CD4-positive, alpha-beta memory T cell (primary cell): ENCODE results near the gene RNF212. TPM values are rescaled to one million over a fixed set of nuclear protein-coding genes. Genes with fewer than 3 reads are reported as not detected.

ENCODE experiments used
- CTCF ChIA-PET: fragments of 350-600 bp; sonication (Branson Sonifier 250); formaldehyde crosslinking; loops from one replicate; lab custom pipeline; 2021; ENCODE audit warnings: inconsistent platforms; ENCODE audit not compliant: partially characterized antibody; lab: Charles Lee
- POLR2A ChIA-PET: fragments of 350-600 bp; sonication (Branson Sonifier 250); formaldehyde crosslinking; loops from one replicate; lab custom pipeline; 2021; ENCODE audit not compliant: partially characterized antibody; lab: Charles Lee
- DNase-seq, 5 donors: peaks; one replicate each; pipeline versions ENCODE4 v3.0.0 to v3.0.0-alpha.2; 2020 to 2022; ENCODE audit warnings: mixed read lengths in 1 of 5
- H3K27ac ChIP-seq: one replicate; pipeline ENCODE4 v1.7.0; 2013; ENCODE audit warnings: low read depth, low read length
- H3K27me3 ChIP-seq: 2 replicates; pipeline ENCODE4 v1.7.0; 2013; ENCODE audit warnings: mild to moderate bottlenecking, low read length, moderate library complexity; ENCODE audit not compliant: insufficient read depth
- H3K36me3 ChIP-seq: 2 replicates; pipeline ENCODE4 v1.7.0; 2013; ENCODE audit warnings: mild to moderate bottlenecking, low read length, moderate library complexity; ENCODE audit not compliant: insufficient read depth
- H3K4me1 ChIP-seq: 2 replicates; pipeline ENCODE4 v1.7.0; 2013; ENCODE audit warnings: mild to moderate bottlenecking, low read length, moderate library complexity; ENCODE audit not compliant: insufficient read depth
- H3K4me3 ChIP-seq, 2 donors: one replicate each; pipeline ENCODE4 v1.7.0; 2013; ENCODE audit warnings: low read length in 2 of 2, mild to moderate bottlenecking in 1 of 2
- H3K9me3 ChIP-seq, 2 donors: one replicate each; pipeline ENCODE4 v1.7.0; 2013; ENCODE audit warnings: low read length in 2 of 2, control low read depth in 1 of 2; ENCODE audit not compliant: control insufficient read depth in 1 of 2
- H3K27ac Mint-ChIP-seq, 7 donors: one replicate each; pipeline ENCODE4 v1.8.0; 2020 to 2021; ENCODE audit warnings: mixed read lengths in 7 of 7, mild to moderate bottlenecking in 6 of 7, inconsistent platforms in 3 of 7, moderate library complexity in 3 of 7
- H3K27me3 Mint-ChIP-seq, 2 donors: one replicate each; pipeline ENCODE4 v1.8.0; 2020 to 2021; ENCODE audit warnings: mixed read lengths in 2 of 2
- H3K36me3 Mint-ChIP-seq, 2 donors: one replicate each; pipeline ENCODE4 v1.8.0; 2020 to 2021; ENCODE audit warnings: mixed read lengths in 2 of 2, inconsistent platforms in 1 of 2, mild to moderate bottlenecking in 1 of 2
- H3K4me1 Mint-ChIP-seq, 4 donors: one replicate each; pipeline ENCODE4 v1.8.0; 2020 to 2021; ENCODE audit warnings: mixed read lengths in 4 of 4, mild to moderate bottlenecking in 1 of 4
- H3K4me3 Mint-ChIP-seq, 8 donors: one replicate each; pipeline ENCODE4 v1.8.0; 2020 to 2021; ENCODE audit warnings: mixed read lengths in 8 of 8, mild to moderate bottlenecking in 7 of 8, moderate library complexity in 6 of 8, inconsistent platforms in 3 of 8
- H3K9me3 Mint-ChIP-seq, 8 donors: one replicate each; pipeline ENCODE4 v1.8.0; 2020 to 2021; ENCODE audit warnings: mixed read lengths in 8 of 8, mild to moderate bottlenecking in 5 of 8, inconsistent platforms in 3 of 8, moderate library complexity in 1 of 8
- intact Hi-C: fragments of 100-400 bp; cut with micrococcal nuclease; formaldehyde crosslinking; loops from one replicate; pipeline ENCODE4 v1.15.1; 2023
- polyA plus RNA-seq, 2 donors: library from polyadenylated mRNA; unstranded; fragments of 300-500 nt; fragmentation: Illumina TruSeq; gene quantifications; one replicate each; pipeline ENCODE4 v1.2.3, GENCODE V29; 2021
- total RNA-seq, 2 experiments: library from RNA; stranded (reverse); gene quantifications; one replicate each; pipeline ENCODE4 v1.2.3, GENCODE V29; 2021

RNF212 gene
- total and polyA plus RNA-seq, 4 experiments from 2014 or later = 2.3 to 4.2 (median 3.1) TPM

DNA sequence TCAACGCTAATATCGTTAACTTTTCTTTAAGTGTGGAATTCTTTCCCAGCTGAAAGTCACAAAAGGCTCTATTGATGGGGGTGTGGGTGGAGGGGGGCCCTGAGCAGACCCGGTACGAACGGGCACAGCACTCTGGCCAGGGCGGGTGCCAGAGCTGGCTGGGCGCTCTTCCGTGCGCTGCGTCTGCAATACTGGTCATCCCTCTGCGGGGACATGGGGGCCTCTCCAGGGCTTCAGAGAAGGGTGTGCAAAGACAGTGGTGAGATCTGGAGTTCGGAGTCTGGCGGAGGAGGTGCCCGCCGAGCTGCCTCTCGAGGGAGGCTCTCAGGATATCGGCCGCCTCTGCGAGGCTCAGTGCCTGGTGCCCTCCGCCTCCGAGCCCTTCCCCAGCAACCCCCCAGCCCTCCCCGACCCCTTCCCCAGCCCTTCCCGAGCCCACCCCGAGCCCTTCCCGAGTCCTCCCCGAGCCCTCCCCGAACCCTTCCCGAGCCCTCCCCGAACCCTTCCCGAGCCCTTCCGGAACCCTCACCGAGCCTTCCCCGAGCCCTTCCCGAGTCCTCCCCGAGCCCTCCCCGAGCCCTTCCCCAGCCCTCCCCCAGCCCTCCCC lies 67.7 kb downstream of the RNF212 start:
- Mint-ChIP-seq H3K27ac (no peak overlapping the region), H3K36me3 (peaks cover 1 to 3% of the 10 kb centered on the region in 2 donors), H3K27me3 (peaks cover 19 to 21% of the 10 kb centered on the region in 2 donors), H3K4me1 (peaks cover 0 to 5% (median 2%) of the 10 kb centered on the region in 4 donors), H3K4me3 (no peak overlapping the region), H3K9me3 (no peaks in the 10 kb centered on the region)
- Histone ChIP-seq H3K27ac (no peak overlapping the region), H3K27me3 (no peaks in the 10 kb centered on the region), H3K4me1 (no peaks in the 10 kb centered on the region), H3K4me3 (no peak overlapping the region), H3K9me3 (no peaks in the 10 kb centered on the region), H3K36me3 (no peaks in the 10 kb centered on the region)
- ChIA-PET CTCF (no interaction called here), POLR2A (no interaction called here)
- peak in 1 of 5 donors; percentile 21 for DNase-seq
- intact Hi-C loops = no loop called here

DNA sequence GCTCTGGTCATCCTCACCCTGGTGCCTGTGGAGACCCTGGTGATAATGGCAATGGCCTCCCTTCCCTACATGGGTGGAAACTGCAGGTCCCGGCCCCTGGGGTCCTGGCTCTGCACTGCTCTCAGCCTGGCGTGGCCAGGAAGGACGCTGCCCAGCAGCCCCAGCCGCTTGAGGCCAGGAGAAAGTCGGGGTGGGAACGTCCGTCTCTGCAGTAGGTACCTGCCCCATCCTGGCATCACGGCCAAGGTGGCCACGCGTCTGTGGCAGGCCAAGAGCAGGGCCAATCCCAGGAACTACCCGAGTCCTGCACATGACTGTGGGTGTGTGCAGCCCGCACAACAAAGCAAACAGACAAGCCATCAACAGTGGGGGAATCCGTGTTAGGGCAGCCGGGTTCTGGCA lies 68.2 kb downstream of the RNF212 start:
- peaks cover 19 to 21% of the 10 kb centered on the region in 2 donors for H3K27me3 Mint-ChIP-seq
- ChIA-PET POLR2A (no interaction called here), CTCF (no interaction called here)
- Histone ChIP-seq H3K9me3 (no peaks in the 10 kb centered on the region), H3K27ac (no peak overlapping the region), H3K36me3 (no peaks in the 10 kb centered on the region), H3K4me3 (no peak overlapping the region), H3K27me3 (no peaks in the 10 kb centered on the region), H3K4me1 (no peaks in the 10 kb centered on the region)
- intact Hi-C loops = no loop called here
- peaks cover 1 to 3% of the 10 kb centered on the region in 2 donors for H3K36me3 Mint-ChIP-seq
- peak in 1 of 5 donors; percentile 32 for DNase-seq
- peaks cover 0 to 5% (median 2%) of the 10 kb centered on the region in 4 donors for H3K4me1 Mint-ChIP-seq
- H3K27ac Mint-ChIP-seq = no peak overlapping the region
- H3K9me3 Mint-ChIP-seq = no peaks in the 10 kb centered on the region
- no peak overlapping the region for H3K4me3 Mint-ChIP-seq

DNA sequence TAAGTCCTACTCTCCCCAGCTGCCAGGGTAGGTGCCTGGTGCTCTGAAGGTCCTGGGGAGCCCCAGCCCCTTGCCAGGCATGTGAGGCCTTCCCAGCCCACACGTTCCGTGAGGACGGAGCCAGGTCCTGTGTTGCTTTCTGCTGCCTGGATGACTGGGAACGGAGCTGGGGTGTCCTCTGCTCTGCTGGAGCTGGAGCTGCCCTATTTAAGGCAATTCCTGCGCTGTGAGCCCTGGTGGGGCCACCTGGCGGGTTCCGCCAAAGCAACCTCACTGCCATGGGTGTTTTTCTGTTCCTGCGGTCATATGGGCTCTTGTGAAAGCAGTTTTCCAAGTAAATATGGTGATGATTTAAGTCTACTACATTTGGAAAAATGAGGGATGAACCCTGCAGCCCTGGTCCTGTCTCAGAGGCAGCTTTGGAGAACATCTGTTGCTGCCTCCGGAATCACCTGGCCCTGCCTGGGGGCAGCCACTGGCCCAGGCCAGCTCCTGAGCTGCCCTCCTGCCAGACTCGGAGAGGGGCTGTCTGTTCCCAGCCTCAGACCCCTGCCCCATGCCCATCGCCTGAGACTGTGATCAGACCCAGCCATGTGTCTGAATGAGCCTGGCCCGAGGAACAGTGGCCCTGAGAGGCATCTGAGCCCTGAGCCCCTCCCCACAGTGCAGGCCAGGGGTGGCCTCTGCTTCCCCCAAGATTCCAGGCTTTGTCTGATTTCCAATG lies 68.7 kb downstream of the RNF212 start:
- H3K27ac ChIP-seq = no peak overlapping the region
- peaks cover 1 to 3% of the 10 kb centered on the region in 2 donors for H3K36me3 Mint-ChIP-seq
- H3K4me3 ChIP-seq = no peak overlapping the region
- H3K27me3 ChIP-seq = no peaks in the 10 kb centered on the region
- DNase-seq = peak in 1 of 5 donors; percentile 22
- no peak overlapping the region for H3K4me3 Mint-ChIP-seq
- H3K27ac Mint-ChIP-seq = no peak overlapping the region
- no peaks in the 10 kb centered on the region for H3K9me3 Mint-ChIP-seq
- H3K4me1 ChIP-seq = no peaks in the 10 kb centered on the region
- POLR2A ChIA-PET = no interaction called here
- no peaks in the 10 kb centered on the region for H3K36me3 ChIP-seq
- peaks cover 0 to 5% (median 3%) of the 10 kb centered on the region in 4 donors for H3K4me1 Mint-ChIP-seq
- H3K27me3 Mint-ChIP-seq = peaks cover 19 to 21% of the 10 kb centered on the region in 2 donors
- CTCF ChIA-PET = no interaction called here
- no peaks in the 10 kb centered on the region for H3K9me3 ChIP-seq
- intact Hi-C loops = no loop called here

DNA sequence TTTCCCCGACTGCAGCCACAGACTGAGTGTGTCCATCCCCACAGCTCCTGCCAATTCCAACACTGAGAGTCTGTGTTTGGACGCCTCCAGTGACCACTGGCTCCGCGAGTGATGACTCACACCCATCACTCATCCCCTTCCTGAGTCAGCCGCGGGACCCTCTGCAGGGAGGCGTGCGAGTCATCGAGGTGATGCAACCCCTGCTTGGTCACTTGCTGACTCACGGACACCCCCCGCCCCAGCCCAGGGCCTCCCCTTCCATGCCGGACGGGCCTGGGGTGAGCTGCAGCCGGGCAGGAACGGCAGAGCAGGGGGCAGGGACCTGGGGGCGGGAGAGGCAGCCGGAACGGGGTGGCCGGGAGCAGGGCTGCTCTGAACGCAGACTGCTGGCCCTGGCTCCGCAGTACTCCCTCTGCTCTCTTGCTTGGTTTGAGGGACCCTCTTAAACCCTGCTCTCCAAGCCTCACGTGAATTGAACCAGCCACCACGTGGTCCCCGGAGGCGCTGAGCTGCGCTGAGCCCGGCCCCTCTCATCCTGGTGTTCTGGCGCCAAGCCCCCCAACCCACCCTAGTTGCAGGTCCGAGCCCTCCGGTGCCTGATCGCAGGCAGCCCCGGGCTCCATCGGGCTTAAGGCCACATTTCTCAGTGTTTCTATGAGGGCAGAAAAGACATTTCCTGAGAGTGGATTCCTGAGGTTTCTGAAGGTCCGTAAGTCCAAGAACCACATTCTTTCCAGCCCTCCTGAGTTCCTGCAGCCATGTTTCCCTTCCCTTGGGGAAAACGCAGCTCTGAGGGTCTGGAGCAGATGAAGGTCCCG lies 69.5 kb downstream of the RNF212 start:
- intact Hi-C loops = no loop called here
- no peaks in the 10 kb centered on the region for H3K9me3 ChIP-seq
- no peaks in the 10 kb centered on the region for H3K4me1 ChIP-seq
- Mint-ChIP-seq H3K27ac (no peak overlapping the region), H3K27me3 (peaks cover 17 to 21% of the 10 kb centered on the region in 2 donors), H3K4me1 (peaks cover 0 to 5% (median 3%) of the 10 kb centered on the region in 4 donors), H3K36me3 (peaks cover 1 to 3% of the 10 kb centered on the region in 2 donors), H3K4me3 (no peak overlapping the region), H3K9me3 (no peaks in the 10 kb centered on the region)
- ChIA-PET CTCF (no interaction called here), POLR2A (no interaction called here)
- H3K27me3 ChIP-seq = no peaks in the 10 kb centered on the region
- DNase-seq = peak in 1 of 5 donors; percentile 5
- no peak overlapping the region for H3K27ac ChIP-seq
- no peaks in the 10 kb centered on the region for H3K36me3 ChIP-seq
- no peak overlapping the region for H3K4me3 ChIP-seq

DNA sequence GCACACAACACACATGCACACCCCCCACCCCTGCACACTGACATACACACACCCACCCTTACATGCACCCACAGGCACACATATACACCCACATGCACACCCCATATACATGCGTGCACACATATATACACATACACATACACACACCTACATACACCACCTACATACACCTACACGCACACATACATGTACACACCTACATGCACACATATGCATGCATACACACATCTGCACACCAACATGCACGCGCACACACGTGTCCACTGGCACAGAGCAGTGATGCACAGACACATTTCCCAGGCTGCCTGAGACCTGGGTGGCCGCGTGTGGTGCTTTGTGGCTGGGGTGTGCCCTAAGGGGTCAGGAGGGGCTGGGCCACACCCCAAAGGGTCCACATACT lies 70.2 kb downstream of the RNF212 start:
- H3K9me3 ChIP-seq = no peaks in the 10 kb centered on the region
- H3K27me3 ChIP-seq = no peaks in the 10 kb centered on the region
- POLR2A ChIA-PET = no interaction called here
- H3K4me1 ChIP-seq = no peaks in the 10 kb centered on the region
- Mint-ChIP-seq H3K4me3 (no peak overlapping the region), H3K27ac (no peak overlapping the region), H3K4me1 (peaks cover 0 to 5% (median 3%) of the 10 kb centered on the region in 4 donors), H3K27me3 (peaks cover 14 to 16% of the 10 kb centered on the region in 2 donors), H3K9me3 (no peaks in the 10 kb centered on the region), H3K36me3 (peaks cover 1 to 3% of the 10 kb centered on the region in 2 donors)
- no peak overlapping the region for H3K4me3 ChIP-seq
- peak in 1 of 5 donors; percentile 9 for DNase-seq
- no peak overlapping the region for H3K27ac ChIP-seq
- H3K36me3 ChIP-seq = no peaks in the 10 kb centered on the region
- CTCF ChIA-PET = no interaction called here
- intact Hi-C loops = no loop called here

DNA sequence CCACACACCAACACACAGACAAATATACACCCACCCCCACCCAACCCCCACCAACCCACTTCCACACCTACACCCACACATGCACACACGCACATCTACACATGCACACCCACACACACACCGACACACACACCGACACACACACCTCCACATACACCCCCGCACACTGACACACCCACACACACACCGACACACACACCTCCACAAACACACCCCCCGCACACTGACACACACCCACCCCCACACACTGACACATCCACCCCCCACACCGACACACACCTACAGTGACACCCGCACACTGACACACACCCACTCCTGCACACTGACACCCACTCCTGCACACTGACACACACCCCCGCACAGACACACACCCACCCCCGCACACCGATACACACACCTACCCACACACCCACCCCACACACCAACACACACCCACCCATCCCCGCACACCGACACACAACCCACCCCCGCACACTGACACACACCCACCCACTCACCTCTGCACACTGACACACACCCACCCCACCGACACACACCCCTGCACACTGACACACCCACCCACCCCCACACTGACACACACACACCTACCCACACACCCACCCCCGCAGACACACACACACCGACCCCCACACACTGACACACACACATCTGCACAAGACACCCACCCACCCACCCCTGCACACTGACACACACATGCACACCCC lies 70.9 kb downstream of the RNF212 start:
- peaks cover 0 to 5% (median 3%) of the 10 kb centered on the region in 4 donors for H3K4me1 Mint-ChIP-seq
- no peaks in the 10 kb centered on the region for H3K4me1 ChIP-seq
- no peaks in the 10 kb centered on the region for H3K9me3 ChIP-seq
- H3K27me3 ChIP-seq = no peaks in the 10 kb centered on the region
- no peak overlapping the region for H3K4me3 ChIP-seq
- peaks cover 1 to 3% of the 10 kb centered on the region in 2 donors for H3K36me3 Mint-ChIP-seq
- intact Hi-C loops = no loop called here
- ChIA-PET POLR2A (no interaction called here), CTCF (no interaction called here)
- no peak overlapping the region for H3K27ac Mint-ChIP-seq
- no peak overlapping the region for H3K4me3 Mint-ChIP-seq
- H3K36me3 ChIP-seq = no peaks in the 10 kb centered on the region
- H3K27ac ChIP-seq = no peak overlapping the region
- H3K27me3 Mint-ChIP-seq = peaks cover 10 to 12% of the 10 kb centered on the region in 2 donors
- peak in 1 of 5 donors; percentile 24 for DNase-seq
- no peaks in the 10 kb centered on the region for H3K9me3 Mint-ChIP-seq
